HepG2 (cell line): Measurements from ENCODE around the gene HUNK. TPM values are rescaled to one million over a fixed set of nuclear protein-coding genes. Genes with fewer than 3 reads are reported as not detected.

Experiments
- CBFB ChIP-seq: sonication (generic); formaldehyde crosslinking; IDR thresholded peaks from 2 replicates; pipeline ENCODE4 v1.4.0; 2020; ENCODE audit warnings: missing genetic modification reagents
- EP300 ChIP-seq, 3 experiments: sonication (generic) in 1 of 3; formaldehyde crosslinking in 1 of 3; IDR thresholded peaks; 2 replicates each; pipeline versions ENCODE4 v1.5.1 to v1.6.1; 2011 to 2020; ENCODE audit warnings: low read depth in 2 of 3, low read length in 2 of 3, borderline replicate concordance in 1 of 3, improper control_type of control experiment in 1 of 3, mild to moderate bottlenecking in 1 of 3, missing genetic modification reagents in 1 of 3, moderate library complexity in 1 of 3
- FOXA1 ChIP-seq, 2 experiments: fragments of 450-650 bp in 1 of 2; sonication (generic) in 1 of 2; formaldehyde crosslinking in 1 of 2; IDR thresholded peaks; 2 replicates each; pipeline versions ENCODE4 v1.4.0 to v1.6.1; 2016 to 2020; ENCODE audit warnings: missing genetic modification reagents in 1 of 2
- KAT2B ChIP-seq: fragments of 150-350 bp; IDR thresholded peaks from 2 replicates; pipeline ENCODE4 v1.6.1; 2014; ENCODE audit warnings: low read depth, low read length, borderline replicate concordance
- KDM5B ChIP-seq: sonication (generic); formaldehyde crosslinking; IDR thresholded peaks from 2 replicates; pipeline ENCODE4 v1.4.0; 2020; ENCODE audit warnings: missing genetic modification reagents, mild to moderate bottlenecking, borderline replicate concordance
- ONECUT2 ChIP-seq: sonication (generic); formaldehyde crosslinking; IDR thresholded peaks from 2 replicates; pipeline ENCODE4 v1.4.0; 2020; ENCODE audit warnings: missing genetic modification reagents
- PITX1 ChIP-seq: sonication (generic); formaldehyde crosslinking; IDR thresholded peaks from 2 replicates; pipeline ENCODE4 v1.5.1; 2020; ENCODE audit warnings: mild to moderate bottlenecking, missing genetic modification reagents
- REXO4 ChIP-seq: sonication (generic); formaldehyde crosslinking; IDR thresholded peaks from 2 replicates; pipeline ENCODE4 v1.8.0; 2022; ENCODE audit warnings: missing genetic modification reagents, mild to moderate bottlenecking, borderline replicate concordance
- RXRA ChIP-seq: sonication (generic); formaldehyde crosslinking; IDR thresholded peaks from 2 replicates; pipeline ENCODE4 v1.5.1; 2020; ENCODE audit warnings: missing genetic modification reagents
- SKI ChIP-seq: fragments of 450-650 bp; IDR thresholded peaks from one replicate; pipeline ENCODE4 v1.6.1; 2018; ENCODE audit warnings: mild to moderate bottlenecking; ENCODE audit not compliant: partially characterized antibody
- ZBTB7B ChIP-seq: sonication (generic); formaldehyde crosslinking; IDR thresholded peaks from 2 replicates; pipeline ENCODE4 v1.4.0; 2020; ENCODE audit warnings: missing genetic modification reagents
- ZFP41 ChIP-seq: sonication (generic); formaldehyde crosslinking; IDR thresholded peaks from 2 replicates; pipeline ENCODE4 v1.4.0; 2020; ENCODE audit warnings: mild to moderate bottlenecking, missing genetic modification reagents, borderline replicate concordance
- ZNF367 ChIP-seq: sonication (generic); formaldehyde crosslinking; IDR thresholded peaks from 2 replicates; pipeline ENCODE4 v1.4.0; 2020; ENCODE audit warnings: missing genetic modification reagents, borderline replicate concordance
- ZNF614 ChIP-seq: IDR thresholded peaks from 2 replicates; pipeline ENCODE4 v1.6.1; 2018; ENCODE audit warnings: missing biosample characterization, missing genetic modification reagents, inconsistent platforms, borderline replicate concordance
- ZNF709 ChIP-seq: sonication (generic); formaldehyde crosslinking; IDR thresholded peaks from 2 replicates; pipeline ENCODE4 v1.5.0; 2020; ENCODE audit warnings: mild to moderate bottlenecking, missing genetic modification reagents
- polyA plus RNA-seq, 8 experiments: library from polyadenylated mRNA; depleted of rRNA in 3 of 8; stranded (reverse) in 7 of 8; unstranded in 1 of 8; fragments of >200 nt; fragmentation: Illumina TruSeq in 4 of 8; extraction: Trizol in 4 of 8; gene quantifications; 2 replicates each; pipeline versions ENCODE4 v1.2.1 to v1.2.3, GENCODE V29; 2011 to 2016; ENCODE audit warnings: low read depth in 4 of 8, missing spikeins in 1 of 8, mixed read lengths in 1 of 8; ENCODE audit not compliant: insufficient read depth in 1 of 8
- total RNA-seq, 5 experiments: library from RNA; depleted of rRNA; stranded (reverse); fragments of >200 nt; fragmentation: Illumina TruSeq; extraction: Trizol; gene quantifications; 2 replicates each; pipeline ENCODE4 v1.2.3, GENCODE V29; 2016; ENCODE audit warnings: low read depth in 1 of 5
- TF ChIP-seq, protein P1 (sequence below): sonication (generic); formaldehyde crosslinking; IDR thresholded peaks from 2 replicates; pipeline ENCODE4 v1.4.0; 2020; ENCODE audit warnings: missing genetic modification reagents
- TF ChIP-seq, protein P2 (sequence below): sonication (generic); formaldehyde crosslinking; IDR thresholded peaks from 2 replicates; pipeline ENCODE4 v1.5.0; 2020; ENCODE audit warnings: mild to moderate bottlenecking, missing genetic modification reagents
- TF ChIP-seq, protein P3 (sequence below): sonication (generic); formaldehyde crosslinking; IDR thresholded peaks from 2 replicates; pipeline ENCODE4 v1.5.0; 2020; ENCODE audit warnings: mild to moderate bottlenecking, missing genetic modification reagents
- TF ChIP-seq, protein P4 (sequence below): sonication (generic); formaldehyde crosslinking; IDR thresholded peaks from 2 replicates; pipeline ENCODE4 v1.8.1; 2023; ENCODE audit warnings: mild to moderate bottlenecking, missing genetic modification reagents
- TF ChIP-seq, protein P5 (sequence below): IDR thresholded peaks from 2 replicates; pipeline ENCODE4 v1.6.1; 2016

Gene HUNK
- total and polyA plus RNA-seq, 2 of the 13 experiments (the other 11 are each of a cell fraction or from before 2014, with no cell fraction given): 1.8 to 1.9 TPM

DNA sequence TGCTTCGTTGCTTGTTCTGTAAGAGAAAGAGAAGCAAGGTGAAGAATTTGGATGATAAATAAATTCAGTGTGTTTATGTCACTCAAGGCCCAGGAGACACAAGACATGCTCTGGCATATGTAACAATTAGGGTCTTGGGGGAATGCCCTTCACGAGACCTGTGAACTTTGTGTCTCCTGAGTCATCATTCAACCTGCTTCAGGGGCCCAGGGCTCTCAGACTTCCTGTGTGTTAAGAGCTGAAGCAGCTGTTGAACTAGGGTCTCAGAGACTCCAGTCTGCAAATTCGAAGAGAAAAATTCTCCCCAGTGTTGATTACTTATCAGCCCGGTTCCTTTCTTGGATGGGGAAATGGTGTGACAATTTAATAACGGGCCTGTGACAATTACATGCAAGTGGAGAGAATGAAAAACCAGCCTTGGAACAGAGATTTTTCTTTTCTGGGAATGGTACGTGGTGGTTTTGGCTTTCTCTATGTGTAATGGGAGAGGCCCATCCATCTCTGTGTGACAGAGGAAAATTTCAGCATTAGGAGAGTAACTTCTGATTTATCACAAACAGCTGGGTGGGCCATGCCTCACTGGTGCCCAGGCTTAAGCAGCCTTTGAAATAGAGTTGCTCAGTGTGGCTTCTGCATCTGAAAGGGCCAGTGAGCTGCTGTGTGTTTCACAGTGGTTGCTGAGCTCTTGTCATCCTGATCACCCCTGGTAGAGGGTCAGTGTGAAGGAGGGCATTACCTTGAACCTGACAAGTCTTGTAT lies 22.4 kb downstream of the HUNK start (continued):
- TF ChIP-seq KAT2B (no peak), SKI (no peak), ZFP41 (CRISPR knock-in tag) (no peak), PITX1 (CRISPR knock-in tag) (0 out of 2 replicates have a peak, but pooled peaks have one; percentile 28), ZNF709 (CRISPR knock-in tag) (no peak), ZNF614 (no peak), FOXA1 (IDR thresholded peaks at IDR 0.05) (no peak), FOXA1 (CRISPR knock-in tag; IDR thresholded peaks at IDR 0.05) (peak; percentile 8; the same call in 1 of the 2 replicates), ZBTB7B (CRISPR knock-in tag) (peak; percentile 75), REXO4 (CRISPR knock-in tag) (no peak), CBFB (CRISPR knock-in tag) (no peak), EP300 (IDR thresholded peaks at IDR 0.05; ENCODE audit: low read depth in 2 of 2, low read length in 2 of 2) (peak in 1 of 2 experiments; percentile 72; a peak in 2 of 4 replicates), EP300 (CRISPR knock-in tag; IDR thresholded peaks at IDR 0.05; ENCODE audit: borderline replicate concordance) (no peak), KDM5B (CRISPR knock-in tag) (no peak), ZNF367 (CRISPR knock-in tag) (no peak), ONECUT2 (CRISPR knock-in tag) (no peak), RXRA (CRISPR knock-in tag) (peak; percentile 32; the same call in 1 of the 2 replicates)
- TF ChIP-seq, protein P1, sequence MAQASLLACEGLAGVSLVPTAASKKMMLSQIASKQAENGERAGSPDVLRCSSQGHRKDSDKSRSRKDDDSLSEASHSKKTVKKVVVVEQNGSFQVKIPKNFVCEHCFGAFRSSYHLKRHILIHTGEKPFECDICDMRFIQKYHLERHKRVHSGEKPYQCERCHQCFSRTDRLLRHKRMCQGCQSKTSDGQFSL (CRISPR knock-in tag): no peak
- TF ChIP-seq, protein P2, sequence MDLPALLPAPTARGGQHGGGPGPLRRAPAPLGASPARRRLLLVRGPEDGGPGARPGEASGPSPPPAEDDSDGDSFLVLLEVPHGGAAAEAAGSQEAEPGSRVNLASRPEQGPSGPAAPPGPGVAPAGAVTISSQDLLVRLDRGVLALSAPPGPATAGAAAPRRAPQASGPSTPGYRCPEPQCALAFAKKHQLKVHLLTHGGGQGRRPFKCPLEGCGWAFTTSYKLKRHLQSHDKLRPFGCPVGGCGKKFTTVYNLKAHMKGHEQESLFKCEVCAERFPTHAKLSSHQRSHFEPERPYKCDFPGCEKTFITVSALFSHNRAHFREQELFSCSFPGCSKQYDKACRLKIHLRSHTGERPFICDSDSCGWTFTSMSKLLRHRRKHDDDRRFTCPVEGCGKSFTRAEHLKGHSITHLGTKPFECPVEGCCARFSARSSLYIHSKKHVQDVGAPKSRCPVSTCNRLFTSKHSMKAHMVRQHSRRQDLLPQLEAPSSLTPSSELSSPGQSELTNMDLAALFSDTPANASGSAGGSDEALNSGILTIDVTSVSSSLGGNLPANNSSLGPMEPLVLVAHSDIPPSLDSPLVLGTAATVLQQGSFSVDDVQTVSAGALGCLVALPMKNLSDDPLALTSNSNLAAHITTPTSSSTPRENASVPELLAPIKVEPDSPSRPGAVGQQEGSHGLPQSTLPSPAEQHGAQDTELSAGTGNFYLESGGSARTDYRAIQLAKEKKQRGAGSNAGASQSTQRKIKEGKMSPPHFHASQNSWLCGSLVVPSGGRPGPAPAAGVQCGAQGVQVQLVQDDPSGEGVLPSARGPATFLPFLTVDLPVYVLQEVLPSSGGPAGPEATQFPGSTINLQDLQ (CRISPR knock-in tag): no peak
- TF ChIP-seq, protein P3, sequence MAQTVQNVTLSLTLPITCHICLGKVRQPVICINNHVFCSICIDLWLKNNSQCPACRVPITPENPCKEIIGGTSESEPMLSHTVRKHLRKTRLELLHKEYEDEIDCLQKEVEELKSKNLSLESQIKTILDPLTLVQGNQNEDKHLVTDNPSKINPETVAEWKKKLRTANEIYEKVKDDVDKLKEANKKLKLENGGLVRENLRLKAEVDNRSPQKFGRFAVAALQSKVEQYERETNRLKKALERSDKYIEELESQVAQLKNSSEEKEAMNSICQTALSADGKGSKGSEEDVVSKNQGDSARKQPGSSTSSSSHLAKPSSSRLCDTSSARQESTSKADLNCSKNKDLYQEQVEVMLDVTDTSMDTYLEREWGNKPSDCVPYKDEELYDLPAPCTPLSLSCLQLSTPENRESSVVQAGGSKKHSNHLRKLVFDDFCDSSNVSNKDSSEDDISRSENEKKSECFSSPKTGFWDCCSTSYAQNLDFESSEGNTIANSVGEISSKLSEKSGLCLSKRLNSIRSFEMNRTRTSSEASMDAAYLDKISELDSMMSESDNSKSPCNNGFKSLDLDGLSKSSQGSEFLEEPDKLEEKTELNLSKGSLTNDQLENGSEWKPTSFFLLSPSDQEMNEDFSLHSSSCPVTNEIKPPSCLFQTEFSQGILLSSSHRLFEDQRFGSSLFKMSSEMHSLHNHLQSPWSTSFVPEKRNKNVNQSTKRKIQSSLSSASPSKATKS (CRISPR knock-in tag): no peak
- TF ChIP-seq, protein P4, sequence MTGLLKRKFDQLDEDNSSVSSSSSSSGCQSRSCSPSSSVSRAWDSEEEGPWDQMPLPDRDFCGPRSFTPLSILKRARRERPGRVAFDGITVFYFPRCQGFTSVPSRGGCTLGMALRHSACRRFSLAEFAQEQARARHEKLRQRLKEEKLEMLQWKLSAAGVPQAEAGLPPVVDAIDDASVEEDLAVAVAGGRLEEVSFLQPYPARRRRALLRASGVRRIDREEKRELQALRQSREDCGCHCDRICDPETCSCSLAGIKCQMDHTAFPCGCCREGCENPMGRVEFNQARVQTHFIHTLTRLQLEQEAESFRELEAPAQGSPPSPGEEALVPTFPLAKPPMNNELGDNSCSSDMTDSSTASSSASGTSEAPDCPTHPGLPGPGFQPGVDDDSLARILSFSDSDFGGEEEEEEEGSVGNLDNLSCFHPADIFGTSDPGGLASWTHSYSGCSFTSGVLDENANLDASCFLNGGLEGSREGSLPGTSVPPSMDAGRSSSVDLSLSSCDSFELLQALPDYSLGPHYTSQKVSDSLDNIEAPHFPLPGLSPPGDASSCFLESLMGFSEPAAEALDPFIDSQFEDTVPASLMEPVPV: no peak
- TF ChIP-seq, protein P5, sequence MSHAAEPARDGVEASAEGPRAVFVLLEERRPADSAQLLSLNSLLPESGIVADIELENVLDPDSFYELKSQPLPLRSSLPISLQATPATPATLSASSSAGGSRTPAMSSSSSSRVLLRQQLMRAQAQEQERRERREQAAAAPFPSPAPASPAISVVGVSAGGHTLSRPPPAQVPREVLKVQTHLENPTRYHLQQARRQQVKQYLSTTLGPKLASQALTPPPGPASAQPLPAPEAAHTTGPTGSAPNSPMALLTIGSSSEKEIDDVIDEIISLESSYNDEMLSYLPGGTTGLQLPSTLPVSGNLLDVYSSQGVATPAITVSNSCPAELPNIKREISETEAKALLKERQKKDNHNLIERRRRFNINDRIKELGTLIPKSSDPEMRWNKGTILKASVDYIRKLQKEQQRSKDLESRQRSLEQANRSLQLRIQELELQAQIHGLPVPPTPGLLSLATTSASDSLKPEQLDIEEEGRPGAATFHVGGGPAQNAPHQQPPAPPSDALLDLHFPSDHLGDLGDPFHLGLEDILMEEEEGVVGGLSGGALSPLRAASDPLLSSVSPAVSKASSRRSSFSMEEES (CRISPR knock-in tag): peak; percentile 60; the same call in 1 of the 2 replicates
